Measurements from ENCODE around the gene CDH23.
"Not testable (repeated sequence)": the region's sequence is repeated elsewhere in the genome, so short reads cannot be mapped to it uniquely, and the experiment has no call there.

The CDH23 gene

DNA sequence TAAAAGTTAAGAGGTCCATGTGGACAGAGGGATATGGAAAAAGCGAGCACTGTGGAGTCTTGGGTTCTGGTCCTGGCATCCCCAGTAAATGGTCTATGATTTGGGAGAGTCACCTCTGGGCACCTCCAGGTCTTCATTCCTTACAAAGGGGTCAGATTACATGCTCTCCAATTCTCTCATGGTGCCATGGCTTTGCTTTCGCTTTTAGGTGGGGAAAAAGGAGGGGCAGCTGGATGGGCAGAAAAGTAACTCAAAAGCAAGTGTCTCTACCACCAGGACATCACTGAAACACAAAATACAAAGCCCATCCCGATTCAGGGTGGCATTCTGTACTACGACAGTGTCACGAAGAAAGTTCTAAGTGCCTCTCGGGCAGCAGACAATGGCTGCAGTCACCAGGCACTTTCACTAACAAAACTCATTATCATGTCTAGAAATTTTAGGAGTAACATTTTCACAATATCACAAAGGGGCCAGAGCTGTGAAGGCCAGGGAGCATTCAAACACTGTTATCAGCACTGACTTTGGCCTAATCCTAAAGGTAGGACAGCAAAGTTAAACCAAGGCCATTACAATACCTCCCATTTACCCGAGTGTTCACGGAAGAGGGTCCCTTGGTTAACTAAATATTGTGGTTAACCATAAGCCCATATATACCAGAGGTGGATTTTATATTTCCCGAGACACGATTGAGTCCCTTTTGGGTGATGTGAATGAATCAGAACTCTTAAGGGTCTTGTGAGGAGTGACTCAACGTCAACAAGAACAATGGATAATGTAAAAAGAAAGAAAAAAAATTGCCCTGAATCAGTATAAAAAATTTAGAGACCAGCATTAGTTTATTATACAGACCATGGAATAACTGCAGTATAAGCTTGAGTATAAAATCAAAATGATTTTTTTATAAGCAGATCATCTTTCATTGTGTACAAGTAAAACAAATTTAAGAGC lies 451.9 kb downstream of the CDH23 start:
- no peak for DNase-seq

DNA sequence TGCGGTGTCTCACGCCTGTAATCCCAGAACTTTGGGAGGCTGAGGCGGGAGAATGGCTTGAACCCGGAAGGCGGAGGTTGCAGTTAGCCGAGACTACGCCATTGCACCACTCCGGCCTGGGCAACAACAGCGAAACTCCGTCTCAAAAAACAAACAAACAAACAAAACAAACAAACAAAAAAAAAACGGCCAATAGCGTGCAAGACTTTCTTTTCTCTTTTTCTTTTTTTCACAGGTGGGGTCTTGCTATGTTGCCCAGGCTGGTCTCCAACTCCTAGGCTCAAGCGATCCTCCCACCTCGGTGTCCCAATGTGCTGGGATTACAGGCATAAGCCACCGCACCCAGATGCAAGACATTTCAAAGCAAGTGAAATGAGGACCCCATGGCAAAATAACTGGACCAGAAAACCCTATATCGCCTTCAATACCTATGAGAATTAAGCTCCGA lies 452.8 kb downstream of the CDH23 start:
- DNase-seq = no peak

DNA sequence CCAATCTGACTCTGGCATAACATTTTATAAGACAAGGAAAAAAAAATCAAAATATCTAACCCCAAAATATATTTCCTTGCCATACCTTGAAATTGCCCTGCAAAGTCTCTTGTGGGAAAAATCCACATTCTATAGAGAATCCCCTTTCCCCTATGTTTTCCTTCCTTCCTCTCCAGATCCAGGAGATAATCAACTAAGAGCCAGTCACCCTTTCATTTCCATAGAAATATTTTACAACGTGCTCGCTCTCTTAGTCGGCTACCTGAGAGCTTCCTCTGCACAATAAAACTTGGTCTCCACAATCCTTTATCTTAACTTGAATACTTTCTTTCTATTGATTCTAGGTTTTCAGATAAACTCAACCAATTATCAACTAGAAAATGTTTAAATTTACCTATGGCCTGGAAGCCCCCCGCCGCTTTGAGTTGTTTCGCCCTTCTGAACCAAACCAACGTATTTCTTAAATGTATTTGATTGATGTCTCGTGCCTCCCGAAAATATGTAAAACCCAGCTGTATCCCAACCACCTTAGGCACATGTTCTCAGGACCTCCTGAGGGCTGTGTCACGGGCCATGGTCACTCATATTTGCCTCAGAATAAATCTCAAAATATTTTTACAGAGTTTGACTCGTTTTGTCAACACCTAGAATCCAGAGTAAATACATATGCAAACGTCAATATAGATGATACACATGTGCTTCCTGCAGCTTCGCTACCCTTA lies 453.5 kb downstream of the CDH23 start:
- no peak for DNase-seq

- peak; percentile 98 for DNase-seq
Observed at GRCh38 chr10:71850743-71851464, 454.2 kb downstream of the CDH23 start, which contains the start of gene PSAP. Gene PSAP, minus strand, starts transcription at chr10:71851251. Its CDS starts 30 bp downstream, at chr10:71851221.

DNA sequence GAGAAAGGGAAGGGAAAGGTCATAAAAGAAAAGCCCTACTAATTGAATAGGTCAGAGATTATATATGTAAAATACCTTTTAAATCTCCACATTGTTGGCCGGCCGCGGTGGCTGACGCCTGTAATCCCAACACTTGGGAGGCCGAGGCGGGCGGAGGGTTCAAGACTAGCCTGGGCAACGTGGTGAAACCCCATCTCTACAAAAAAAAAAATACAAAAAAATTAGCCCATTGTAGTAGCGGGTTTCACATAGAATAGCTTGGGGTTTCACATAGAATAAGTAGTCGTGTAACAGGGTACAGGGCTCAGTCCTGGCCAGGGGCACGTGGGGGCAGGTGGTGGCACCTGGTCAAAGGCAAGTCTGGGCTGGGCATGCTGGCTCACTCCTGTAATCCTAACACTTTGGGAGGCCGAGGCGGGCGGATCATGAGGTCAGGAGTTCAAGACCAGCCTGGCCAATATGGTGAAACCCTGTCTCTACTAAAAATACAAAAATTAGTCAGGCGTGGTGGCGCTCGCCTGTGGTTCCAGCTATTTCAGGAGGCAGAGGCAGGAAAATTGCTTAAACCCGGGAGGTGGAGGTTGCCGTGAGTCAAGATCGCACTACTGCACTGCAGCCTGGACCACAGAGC lies 454.9 kb downstream of the CDH23 start:
- not testable (repeated sequence) for DNase-seq

DNA sequence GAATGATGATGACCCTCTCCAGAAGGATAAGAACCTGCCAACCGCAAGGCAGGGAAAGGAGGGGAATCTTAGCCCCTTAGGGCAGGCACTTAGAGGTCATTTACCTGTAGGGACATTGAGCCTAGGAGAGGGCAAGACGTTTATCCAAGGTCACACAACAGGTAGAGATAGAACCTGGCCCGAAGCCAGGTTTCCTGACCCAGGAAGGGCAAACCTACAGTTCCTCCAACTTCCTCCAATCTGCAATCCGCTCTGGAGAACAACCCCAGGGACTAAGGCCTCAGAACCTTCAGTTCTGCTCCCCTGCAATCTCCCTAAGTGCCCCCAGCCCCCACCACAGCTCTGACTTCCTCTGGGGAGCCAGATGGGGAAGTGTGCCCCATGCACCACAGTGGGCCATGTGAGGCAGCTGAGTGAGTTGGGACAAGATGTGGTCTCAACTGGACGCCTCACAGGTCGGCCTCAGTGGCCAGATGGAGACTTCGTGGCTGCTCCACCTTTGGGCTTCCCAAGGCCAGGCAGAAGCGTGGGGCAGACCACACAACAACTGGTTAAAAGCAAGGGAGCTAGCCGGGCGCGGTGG lies 455.7 kb downstream of the CDH23 start:
- DNase-seq = no peak

- DNase-seq = no peak
Observed at GRCh38 chr10:71854031-71854430, 457.3 kb downstream of the CDH23 start.

DNA sequence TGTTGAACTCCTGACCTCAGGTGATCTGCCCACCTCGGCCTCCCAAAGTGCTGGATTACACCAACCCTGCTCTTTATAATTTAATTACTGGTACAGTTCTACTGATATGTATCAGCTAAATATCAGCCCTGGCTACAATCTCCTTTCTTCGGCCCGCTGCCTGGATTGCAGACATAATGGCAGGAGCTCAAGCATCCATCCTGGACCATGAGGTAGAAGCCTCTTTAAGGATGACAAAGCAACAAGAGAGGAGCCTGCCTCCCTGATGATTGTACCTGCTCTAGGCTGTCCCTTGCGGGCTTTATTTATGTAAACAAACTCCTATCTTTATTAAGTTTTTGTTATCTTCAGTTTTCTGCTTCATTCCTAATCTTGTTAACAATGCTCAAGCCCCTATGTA lies 459.9 kb downstream of the CDH23 start:
- no peak for DNase-seq

DNA sequence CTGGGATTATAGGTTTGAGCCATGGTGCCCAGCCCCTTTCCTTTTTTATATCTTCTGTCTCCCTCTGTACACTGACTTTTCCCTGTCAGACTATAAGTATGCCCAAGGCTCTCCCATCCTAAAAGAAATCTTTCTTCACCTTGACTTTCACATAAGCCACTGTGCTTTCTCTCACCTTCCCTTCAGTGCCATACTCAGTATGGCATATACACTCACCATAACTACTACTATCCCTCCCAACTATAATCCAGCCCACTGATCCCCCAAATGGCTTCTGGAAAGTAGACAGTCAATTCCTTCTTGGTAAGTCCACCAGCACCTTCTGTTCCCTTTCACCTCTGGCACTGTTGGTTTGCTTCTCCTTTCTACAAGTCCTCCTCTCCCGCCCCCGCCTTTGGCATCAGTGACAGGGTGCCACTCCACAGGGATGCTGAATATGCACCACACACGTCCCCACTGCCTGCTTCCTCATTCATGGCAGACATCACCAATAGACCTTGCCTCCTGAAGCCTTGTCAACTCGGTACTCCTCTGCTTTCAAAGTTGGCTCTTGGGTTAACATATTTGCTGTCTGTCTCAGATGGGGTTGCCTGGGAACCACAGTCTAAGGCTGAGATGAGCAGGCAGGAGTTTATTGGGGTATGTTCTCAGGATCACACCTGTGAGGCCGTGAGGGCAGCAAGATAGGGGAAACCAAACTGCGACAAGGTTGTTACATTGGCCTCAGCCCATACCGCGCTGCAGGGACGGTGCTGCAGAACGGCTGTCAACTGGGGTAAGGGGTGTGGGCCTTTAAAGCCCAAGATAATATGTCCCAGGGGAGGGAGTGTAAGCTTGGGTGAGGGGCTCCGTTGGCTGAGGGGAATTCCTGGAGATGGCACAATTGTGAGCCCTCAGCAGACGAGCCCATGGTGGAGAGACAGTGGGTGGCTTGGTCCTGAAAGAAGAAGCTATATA lies 461.5 kb downstream of the CDH23 start:
- no peak for DNase-seq

GRCh38 chr10:71860243-71861029 lies 463.7 kb downstream of the CDH23 start:
- peak; percentile 23 for DNase-seq

GRCh38 chr10:71863203-71863602 lies 466.5 kb downstream of the CDH23 start:
- no peak for DNase-seq

DNA sequence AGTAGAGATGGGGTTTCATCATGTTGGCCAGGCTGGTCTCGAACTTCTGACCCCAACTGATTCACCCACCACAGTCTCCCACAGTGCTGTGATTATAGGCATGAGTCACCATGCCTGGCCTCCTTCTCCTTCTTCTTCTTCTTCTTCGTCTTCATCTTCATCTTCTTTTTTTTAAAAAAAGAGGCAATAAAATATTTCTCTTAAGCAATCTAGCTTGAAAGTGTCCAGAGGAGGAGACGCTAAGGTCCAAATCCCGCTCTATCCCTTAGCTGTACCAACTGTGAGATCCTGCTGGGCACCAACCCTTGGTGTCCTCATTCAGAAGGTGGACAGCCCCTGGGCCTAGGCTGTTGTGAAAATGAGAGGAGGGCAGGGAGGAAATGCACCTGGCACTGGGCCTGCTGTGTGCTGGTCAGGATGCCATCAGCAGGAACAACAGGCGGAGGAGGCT lies 468.2 kb downstream of the CDH23 start:
- DNase-seq = no peak

Measured in activated CD8-positive, alpha-beta memory T cell treated with anti-CD3 and anti-CD28 coated beads, Interleukin-2, amount 50 U/mL, for 4 hours (primary cell).